Calu3 (cell line): ENCODE data around the gene FTCDNL1. TPM values are rescaled to one million over a fixed set of nuclear protein-coding genes. Genes with fewer than 3 reads are reported as not detected.

Source experiments
- BruUV-seq: library from RNA; stranded (reverse); fragments of 400-500 nt; replicated peaks from 2 replicates; lab custom pipeline; 2021; lab: Mats Ljungman, UMichigan
- CTCF ChIA-PET: fragments of 300-600 bp; sonication (Branson Sonifier 250); formaldehyde crosslinking; loops from one replicate; lab custom pipeline; 2022; ENCODE audit warnings: antibody characterized with exemption; lab: Charles Lee
- DNase-seq: peaks from one replicate; pipeline ENCODE4 v3.0.0; 2022
- H3K27ac Mint-ChIP-seq: one replicate; pipeline ENCODE4 v1.8.0; 2022; ENCODE audit warnings: mixed read lengths; ENCODE audit not compliant: unreplicated experiment
- H3K27me3 Mint-ChIP-seq: one replicate; pipeline ENCODE4 v1.8.0; 2022; ENCODE audit warnings: mixed read lengths; ENCODE audit not compliant: unreplicated experiment
- H3K36me3 Mint-ChIP-seq: one replicate; pipeline ENCODE4 v1.8.0; 2022; ENCODE audit warnings: mild to moderate bottlenecking, moderate library complexity, mixed read lengths; ENCODE audit not compliant: insufficient read depth, unreplicated experiment
- H3K4me1 Mint-ChIP-seq: one replicate; pipeline ENCODE4 v1.8.0; 2022; ENCODE audit warnings: mild to moderate bottlenecking, low read depth, mixed read lengths; ENCODE audit not compliant: unreplicated experiment
- H3K4me3 Mint-ChIP-seq: one replicate; pipeline ENCODE4 v1.8.0; 2022; ENCODE audit warnings: mild to moderate bottlenecking, low read depth, moderate library complexity, mixed read lengths; ENCODE audit not compliant: unreplicated experiment
- H3K9me3 Mint-ChIP-seq: one replicate; pipeline ENCODE4 v1.8.0; 2022; ENCODE audit warnings: low read depth, mixed read lengths; ENCODE audit not compliant: unreplicated experiment
- intact Hi-C: fragments of 100-400 bp; cut with micrococcal nuclease; formaldehyde crosslinking; loops from one replicate; pipeline ENCODE4 v1.10.0; 2022; ENCODE audit not compliant: unreplicated experiment
- total RNA-seq: library from RNA; stranded (reverse); gene quantifications from 2 replicates; pipeline ENCODE4 v1.2.3, GENCODE V29; 2022
- TF ChIP-seq, protein P1 (sequence below): fragments of 200-600 bp; IDR thresholded peaks from one replicate; pipeline ENCODE4 v1.8.0; 2022; ENCODE audit warnings: antibody characterized with exemption; ENCODE audit not compliant: unreplicated experiment

FTCDNL1 gene
- total RNA-seq, 1 experiment from 2014 or later = 1.9 TPM

DNA sequence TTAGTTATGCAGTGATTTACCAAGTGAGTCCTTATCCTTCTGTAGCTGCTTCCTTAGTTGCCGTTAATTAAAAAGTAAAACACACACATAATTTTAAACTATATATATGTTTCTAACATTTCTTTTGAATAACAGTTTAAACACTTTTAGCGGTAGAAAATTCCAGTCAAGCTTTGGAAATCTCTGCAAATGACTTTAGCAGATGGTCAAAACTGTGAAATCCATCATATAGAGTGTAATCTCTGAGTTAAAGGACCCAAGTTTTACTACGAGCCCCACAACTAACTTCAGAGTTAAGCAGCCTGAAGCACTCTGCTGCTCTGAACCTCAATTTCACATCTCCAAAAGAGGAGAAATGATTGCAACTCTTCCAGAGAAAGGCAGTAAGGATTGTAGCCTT lies 96.2 kb downstream of the FTCDNL1 start:
- Mint-ChIP-seq H3K4me3 (no peak overlapping the region), H3K4me1 (no peaks in the 10 kb centered on the region), H3K9me3 (peaks cover 2% of the 10 kb centered on the region), H3K27ac (no peak overlapping the region), H3K36me3 (no peaks in the 10 kb centered on the region), H3K27me3 (peaks cover 32% of the 10 kb centered on the region)
- TF ChIP-seq, protein P1, sequence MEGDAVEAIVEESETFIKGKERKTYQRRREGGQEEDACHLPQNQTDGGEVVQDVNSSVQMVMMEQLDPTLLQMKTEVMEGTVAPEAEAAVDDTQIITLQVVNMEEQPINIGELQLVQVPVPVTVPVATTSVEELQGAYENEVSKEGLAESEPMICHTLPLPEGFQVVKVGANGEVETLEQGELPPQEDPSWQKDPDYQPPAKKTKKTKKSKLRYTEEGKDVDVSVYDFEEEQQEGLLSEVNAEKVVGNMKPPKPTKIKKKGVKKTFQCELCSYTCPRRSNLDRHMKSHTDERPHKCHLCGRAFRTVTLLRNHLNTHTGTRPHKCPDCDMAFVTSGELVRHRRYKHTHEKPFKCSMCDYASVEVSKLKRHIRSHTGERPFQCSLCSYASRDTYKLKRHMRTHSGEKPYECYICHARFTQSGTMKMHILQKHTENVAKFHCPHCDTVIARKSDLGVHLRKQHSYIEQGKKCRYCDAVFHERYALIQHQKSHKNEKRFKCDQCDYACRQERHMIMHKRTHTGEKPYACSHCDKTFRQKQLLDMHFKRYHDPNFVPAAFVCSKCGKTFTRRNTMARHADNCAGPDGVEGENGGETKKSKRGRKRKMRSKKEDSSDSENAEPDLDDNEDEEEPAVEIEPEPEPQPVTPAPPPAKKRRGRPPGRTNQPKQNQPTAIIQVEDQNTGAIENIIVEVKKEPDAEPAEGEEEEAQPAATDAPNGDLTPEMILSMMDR = no peak
- CTCF ChIA-PET = interaction anchor here (1.5 kb wide), 1 partner anchor 14 kb away, joined by 3 read pairs; no protein-coding TSS in a partner anchor
- no TSS peak for BruUV-seq
- intact Hi-C loops = no loop called here
- no peak for DNase-seq

DNA sequence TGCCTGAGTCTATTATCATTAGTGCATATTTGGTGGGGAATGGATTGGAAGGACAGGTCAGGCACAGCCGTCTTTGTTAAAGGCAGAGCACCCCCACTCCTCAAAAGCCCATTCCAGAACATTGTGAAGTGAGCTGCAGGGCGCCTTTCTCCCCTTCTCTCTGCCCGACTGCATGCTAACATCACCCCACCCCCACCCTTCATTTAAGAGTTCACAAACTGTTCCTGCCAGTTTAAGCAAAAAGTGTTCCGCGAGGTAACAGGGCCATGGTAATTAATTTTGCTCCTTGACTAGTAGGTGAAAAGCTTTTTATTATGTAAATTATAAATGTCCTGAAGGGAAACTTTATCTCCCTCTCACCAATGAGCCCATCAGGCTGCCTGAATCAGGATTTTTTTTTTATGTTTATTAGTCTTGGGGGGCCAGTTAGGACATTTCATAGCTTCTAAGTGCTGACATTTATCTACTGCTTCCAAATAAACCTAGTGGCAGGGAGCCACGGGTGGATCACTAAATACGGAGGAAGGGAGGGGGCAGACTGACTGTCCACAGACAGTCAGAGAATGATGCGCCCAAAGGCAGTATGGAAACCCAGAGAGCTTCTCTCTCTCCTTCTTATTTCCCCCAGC lies 99.4 kb downstream of the FTCDNL1 start:
- no peaks in the 10 kb centered on the region for H3K4me1 Mint-ChIP-seq
- no TSS peak for BruUV-seq
- H3K36me3 Mint-ChIP-seq = no peaks in the 10 kb centered on the region
- no peak overlapping the region for H3K27ac Mint-ChIP-seq
- intact Hi-C loops = no loop called here
- CTCF ChIA-PET = no interaction called here
- TF ChIP-seq, protein P1 = no peak
- no peak overlapping the region for H3K4me3 Mint-ChIP-seq
- DNase-seq = no peak
- H3K9me3 Mint-ChIP-seq = peaks cover 2% of the 10 kb centered on the region
- H3K27me3 Mint-ChIP-seq = peaks cover 30% of the 10 kb centered on the region

DNA sequence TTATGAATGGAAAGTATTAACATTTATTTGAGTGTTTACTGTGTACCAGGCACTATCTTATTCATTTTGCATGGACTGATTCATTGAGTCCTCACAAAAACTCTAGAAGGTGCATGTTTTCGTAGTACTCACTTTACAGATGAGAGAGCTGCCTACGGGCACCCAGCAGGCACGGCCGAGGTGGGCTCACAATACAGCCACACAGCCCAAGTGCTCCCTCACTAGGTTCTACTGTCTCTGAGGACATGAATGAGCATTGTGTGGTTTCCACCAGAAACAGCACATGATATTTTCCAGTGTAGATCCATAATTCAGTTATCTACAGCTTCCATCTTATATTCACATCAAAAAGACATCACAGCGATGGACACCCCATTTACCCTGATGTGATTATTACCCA lies 101.4 kb downstream of the FTCDNL1 start:
- BruUV-seq = no TSS peak
- no peak for DNase-seq
- intact Hi-C loops = no loop called here
- H3K4me3 Mint-ChIP-seq = no peak overlapping the region
- TF ChIP-seq, protein P1 = no peak
- H3K4me1 Mint-ChIP-seq = no peaks in the 10 kb centered on the region
- H3K27ac Mint-ChIP-seq = no peak overlapping the region
- H3K36me3 Mint-ChIP-seq = no peaks in the 10 kb centered on the region
- peaks cover 2% of the 10 kb centered on the region for H3K9me3 Mint-ChIP-seq
- peaks cover 26% of the 10 kb centered on the region for H3K27me3 Mint-ChIP-seq
- CTCF ChIA-PET = no interaction called here

DNA sequence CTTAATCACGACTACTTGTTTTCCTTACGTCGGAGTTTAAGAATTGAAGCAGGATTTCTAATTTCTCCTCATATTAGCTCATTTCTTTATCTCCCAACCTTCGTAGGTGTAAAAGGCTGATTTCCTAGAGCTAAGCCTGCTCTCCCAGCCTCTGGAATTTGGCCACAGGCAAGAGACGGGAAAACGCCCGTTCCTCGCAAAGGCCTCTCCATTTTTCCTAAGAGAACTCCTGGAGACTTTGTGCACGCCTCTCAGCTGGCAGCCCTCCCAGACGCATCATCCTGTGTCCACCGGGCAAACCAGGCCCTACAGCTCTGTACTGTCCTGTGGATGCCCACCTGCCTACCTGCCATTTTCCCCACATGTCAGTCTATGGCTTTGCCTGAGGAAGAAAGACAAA lies 106.3 kb downstream of the FTCDNL1 start:
- CTCF ChIA-PET = no interaction called here
- intact Hi-C loops = no loop called here

More for the DNA sequence above, 106.3 kb downstream of the FTCDNL1 start:
- no peaks in the 10 kb centered on the region for H3K9me3 Mint-ChIP-seq
- BruUV-seq = no TSS peak
- H3K27me3 Mint-ChIP-seq = peaks cover 22% of the 10 kb centered on the region
- H3K36me3 Mint-ChIP-seq = no peaks in the 10 kb centered on the region
- TF ChIP-seq, protein P1 = no peak
- no peak overlapping the region for H3K27ac Mint-ChIP-seq
- no peak for DNase-seq
- H3K4me1 Mint-ChIP-seq = peaks cover 5% of the 10 kb centered on the region
- H3K4me3 Mint-ChIP-seq = no peak overlapping the region
